ENCODE results near the gene PEX19. TPM values are rescaled to one million over a fixed set of nuclear protein-coding genes. Genes with fewer than 3 reads are reported as not detected.

Gene PEX19
- total RNA-seq, 1 donor from 2014 or later: 74.6 TPM

DNA sequence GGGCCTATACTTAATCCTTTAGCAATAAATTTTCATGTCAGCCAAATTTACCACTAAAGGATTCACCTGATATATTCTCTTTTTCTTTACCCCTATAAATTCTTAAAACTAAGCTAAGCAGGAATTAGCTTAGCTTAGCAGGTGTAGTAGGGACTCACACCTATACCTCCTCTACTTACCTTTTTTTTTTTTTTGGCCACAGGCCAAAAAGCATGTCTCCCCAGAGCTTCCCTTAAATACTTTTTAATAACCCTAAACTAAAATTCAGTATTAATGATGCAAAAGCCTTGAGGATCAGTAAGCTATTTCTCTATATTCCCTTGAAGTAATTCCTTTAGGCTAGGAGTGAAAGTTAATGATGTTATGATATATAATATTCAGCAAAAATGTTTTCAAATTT lies 56.5 kb downstream of the PEX19 start:
- H4K20me1 ChIP-seq (ENCODE audit: low read depth): no peaks in the 10 kb centered on the region
- no peak overlapping the region for H3K4me3 Mint-ChIP-seq
- H3K4me3 ChIP-seq: no peak overlapping the region
- no peaks in the 10 kb centered on the region for H3K79me2 ChIP-seq (ENCODE audit: low read depth)
- no peaks in the 10 kb centered on the region for H3K27me3 ChIP-seq
- no peak overlapping the region for H3K4me2 ChIP-seq
- no peak overlapping the region for H3K9ac ChIP-seq
- H3K4me1 ChIP-seq: no peaks in the 10 kb centered on the region
- no peak overlapping the region for H3K27ac Mint-ChIP-seq
- peaks cover 18% of the 10 kb centered on the region for H3K36me3 ChIP-seq
- H3K4me1 Mint-ChIP-seq: no peaks in the 10 kb centered on the region
- TF ChIP-seq EZH2phosphoT487 (IDR thresholded peaks at IDR 0.05) (no peak), EZH2 (IDR thresholded peaks at IDR 0.05) (no peak)
- TF ChIP-seq, protein P1, sequence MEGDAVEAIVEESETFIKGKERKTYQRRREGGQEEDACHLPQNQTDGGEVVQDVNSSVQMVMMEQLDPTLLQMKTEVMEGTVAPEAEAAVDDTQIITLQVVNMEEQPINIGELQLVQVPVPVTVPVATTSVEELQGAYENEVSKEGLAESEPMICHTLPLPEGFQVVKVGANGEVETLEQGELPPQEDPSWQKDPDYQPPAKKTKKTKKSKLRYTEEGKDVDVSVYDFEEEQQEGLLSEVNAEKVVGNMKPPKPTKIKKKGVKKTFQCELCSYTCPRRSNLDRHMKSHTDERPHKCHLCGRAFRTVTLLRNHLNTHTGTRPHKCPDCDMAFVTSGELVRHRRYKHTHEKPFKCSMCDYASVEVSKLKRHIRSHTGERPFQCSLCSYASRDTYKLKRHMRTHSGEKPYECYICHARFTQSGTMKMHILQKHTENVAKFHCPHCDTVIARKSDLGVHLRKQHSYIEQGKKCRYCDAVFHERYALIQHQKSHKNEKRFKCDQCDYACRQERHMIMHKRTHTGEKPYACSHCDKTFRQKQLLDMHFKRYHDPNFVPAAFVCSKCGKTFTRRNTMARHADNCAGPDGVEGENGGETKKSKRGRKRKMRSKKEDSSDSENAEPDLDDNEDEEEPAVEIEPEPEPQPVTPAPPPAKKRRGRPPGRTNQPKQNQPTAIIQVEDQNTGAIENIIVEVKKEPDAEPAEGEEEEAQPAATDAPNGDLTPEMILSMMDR (IDR thresholded peaks at IDR 0.05): no peak
- peaks cover 30% of the 10 kb centered on the region for H3K36me3 Mint-ChIP-seq
- no peaks in the 10 kb centered on the region for H3K27me3 Mint-ChIP-seq (ENCODE audit: insufficient read depth, low read depth)
- H3F3A ChIP-seq (ENCODE audit: low read depth): no peaks in the 10 kb centered on the region
- DNase-seq (ENCODE audit: low spot score): no peak
- no peak overlapping the region for H2AFZ ChIP-seq (replicated peaks)
- no peak overlapping the region for H3K27ac ChIP-seq
- no peaks in the 10 kb centered on the region for H3K9me3 ChIP-seq (ENCODE audit: low read depth)
- H3K9me3 Mint-ChIP-seq: no peaks in the 10 kb centered on the region

DNA sequence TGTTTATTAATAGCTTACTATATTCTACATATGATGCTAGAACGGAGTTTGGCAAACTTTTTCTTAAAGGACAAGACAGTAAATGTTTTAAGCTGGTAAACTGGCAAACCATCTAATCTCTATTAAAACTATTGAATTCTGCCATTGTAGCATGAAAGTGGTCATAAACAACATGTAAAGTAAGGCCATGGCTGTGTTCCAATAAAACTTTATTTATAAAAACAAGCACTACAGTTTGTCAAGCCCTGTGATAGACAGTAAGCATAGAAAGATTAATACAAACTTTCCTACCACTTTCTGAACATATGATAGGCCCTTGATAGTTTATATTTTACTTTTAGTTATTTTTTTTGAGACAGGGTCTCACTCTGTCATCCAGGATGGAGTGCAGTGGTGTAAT lies 57.4 kb downstream of the PEX19 start:
- H3K36me3 Mint-ChIP-seq: peaks cover 32% of the 10 kb centered on the region
- no peaks in the 10 kb centered on the region for H3K4me1 Mint-ChIP-seq
- DNase-seq (ENCODE audit: low spot score): no peak
- H3K9me3 Mint-ChIP-seq: no peaks in the 10 kb centered on the region
- H3K9ac ChIP-seq: no peak overlapping the region
- H3K79me2 ChIP-seq (ENCODE audit: low read depth): no peaks in the 10 kb centered on the region
- peaks cover 18% of the 10 kb centered on the region for H3K36me3 ChIP-seq
- H4K20me1 ChIP-seq (ENCODE audit: low read depth): no peaks in the 10 kb centered on the region
- no peak overlapping the region for H3K27ac ChIP-seq
- H3K4me1 ChIP-seq: no peaks in the 10 kb centered on the region
- no peak overlapping the region for H3K4me2 ChIP-seq
- H3K4me3 ChIP-seq: no peak overlapping the region
- H3K4me3 Mint-ChIP-seq: no peak overlapping the region
- TF ChIP-seq, protein P1 (IDR thresholded peaks at IDR 0.05): no peak
- TF ChIP-seq EZH2phosphoT487 (IDR thresholded peaks at IDR 0.05) (no peak), EZH2 (IDR thresholded peaks at IDR 0.05) (no peak)
- no peaks in the 10 kb centered on the region for H3K27me3 ChIP-seq
- H2AFZ ChIP-seq (replicated peaks): no peak overlapping the region
- no peaks in the 10 kb centered on the region for H3K27me3 Mint-ChIP-seq (ENCODE audit: insufficient read depth, low read depth)
- H3K27ac Mint-ChIP-seq: no peak overlapping the region
- peaks cover under 1% of the 10 kb centered on the region for H3F3A ChIP-seq (ENCODE audit: low read depth)
- no peaks in the 10 kb centered on the region for H3K9me3 ChIP-seq (ENCODE audit: low read depth)

DNA sequence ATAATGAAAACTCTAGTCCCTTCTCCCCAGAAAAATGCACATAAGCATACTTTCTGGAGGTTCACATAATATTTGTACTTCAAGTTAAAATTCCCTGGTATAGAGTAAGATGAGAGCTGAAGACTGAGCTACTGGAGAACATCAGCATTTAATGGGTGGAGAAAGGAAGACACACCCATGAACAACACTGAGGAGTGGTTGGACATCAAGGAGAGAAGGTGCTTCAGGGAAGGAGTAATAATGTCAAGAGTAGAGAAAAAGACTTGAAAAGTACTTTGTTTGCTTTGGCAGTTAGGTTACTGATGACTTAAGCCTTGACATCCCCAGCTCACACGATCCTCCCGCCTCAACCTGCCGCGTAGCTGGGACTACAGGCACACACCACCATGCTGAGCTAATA lies 57.9 kb downstream of the PEX19 start:
- peaks cover 4% of the 10 kb centered on the region for H3F3A ChIP-seq (ENCODE audit: low read depth)
- no peak overlapping the region for H3K4me3 ChIP-seq
- H3K9me3 ChIP-seq (ENCODE audit: low read depth): no peaks in the 10 kb centered on the region
- DNase-seq (ENCODE audit: low spot score): no peak
- TF ChIP-seq, protein P1 (IDR thresholded peaks at IDR 0.05): no peak
- TF ChIP-seq EZH2 (IDR thresholded peaks at IDR 0.05) (no peak), EZH2phosphoT487 (IDR thresholded peaks at IDR 0.05) (no peak)
- no peaks in the 10 kb centered on the region for H3K27me3 Mint-ChIP-seq (ENCODE audit: insufficient read depth, low read depth)
- H3K79me2 ChIP-seq (ENCODE audit: low read depth): no peaks in the 10 kb centered on the region
- H3K9me3 Mint-ChIP-seq: no peaks in the 10 kb centered on the region
- no peak overlapping the region for H3K4me3 Mint-ChIP-seq
- H3K36me3 Mint-ChIP-seq: peaks cover 37% of the 10 kb centered on the region
- peaks cover 18% of the 10 kb centered on the region for H3K36me3 ChIP-seq
- no peak overlapping the region for H3K4me2 ChIP-seq
- no peaks in the 10 kb centered on the region for H3K4me1 ChIP-seq
- no peaks in the 10 kb centered on the region for H3K4me1 Mint-ChIP-seq
- H3K27ac Mint-ChIP-seq: no peak overlapping the region
- H2AFZ ChIP-seq (replicated peaks): no peak overlapping the region
- H4K20me1 ChIP-seq (ENCODE audit: low read depth): no peaks in the 10 kb centered on the region
- H3K9ac ChIP-seq: no peak overlapping the region
- no peaks in the 10 kb centered on the region for H3K27me3 ChIP-seq
- no peak overlapping the region for H3K27ac ChIP-seq

Small RNA genes within 50 kb of the gene (small RNA-seq; reads per million reads assigned to genes)
- gene RF00019: not detected

Other genes with a start within 250 kb of the PEX19 start
- 0.15 TPM in 1 of 2 replicates, not detected in the other for gene KCNJ10, start 215.0 kb downstream of the PEX19 start, total RNA-seq (ENCODE audit: low replicate concordance)
- gene KCNJ9, start 203.6 kb downstream of the PEX19 start, total RNA-seq (ENCODE audit: low replicate concordance): 0.09 TPM in 2 replicates
- gene IGSF8, start 186.5 kb downstream of the PEX19 start, total RNA-seq (ENCODE audit: low replicate concordance): 9.4 and 23.4 TPM in 2 replicates
- 88.6 and 154 TPM in 2 replicates for gene ATP1A2, start 169.4 kb downstream of the PEX19 start, total RNA-seq (ENCODE audit: low replicate concordance)
- 0.17 and 0.62 TPM in 2 replicates for gene ATP1A4, start 133.5 kb downstream of the PEX19 start, total RNA-seq (ENCODE audit: low replicate concordance)
- gene CASQ1, start 94.6 kb downstream of the PEX19 start, total RNA-seq (ENCODE audit: low replicate concordance): 0.50 TPM in 1 of 2 replicates, not detected in the other
- gene PEA15, start 79.7 kb downstream of the PEX19 start, total RNA-seq (ENCODE audit: low replicate concordance): 39.1 and 63.5 TPM in 2 replicates
- 105 and 132 TPM in 2 replicates for gene DCAF8, start 22.6 kb downstream of the PEX19 start, total RNA-seq (ENCODE audit: low replicate concordance)
- 82.6 and 83.3 TPM in 2 replicates for gene COPA, start 58.1 kb upstream of the PEX19 start, total RNA-seq (ENCODE audit: low replicate concordance)
- 44.8 and 78.0 TPM in 2 replicates for gene NCSTN, start 58.2 kb upstream of the PEX19 start, total RNA-seq (ENCODE audit: low replicate concordance)
- gene NHLH1, start 81.9 kb upstream of the PEX19 start, total RNA-seq (ENCODE audit: low replicate concordance): 0.07 and 0.22 TPM in 2 replicates
- 23.0 and 46.6 TPM in 2 replicates for gene VANGL2, start 115.4 kb upstream of the PEX19 start, total RNA-seq (ENCODE audit: low replicate concordance)
- not detected in 2 replicates for gene SLAMF6, start 238.1 kb upstream of the PEX19 start, total RNA-seq (ENCODE audit: low replicate concordance)

All from neural progenitor cell (in vitro differentiated cells).